CD4-positive, alpha-beta memory T cell (primary cell): ENCODE results near the gene ZFP28. TPM values are rescaled to one million over a fixed set of nuclear protein-coding genes. Genes with fewer than 3 reads are reported as not detected.

Source experiments
- CTCF ChIA-PET: fragments of 350-600 bp; sonication (Branson Sonifier 250); formaldehyde crosslinking; loops from one replicate; lab custom pipeline; 2021; ENCODE audit warnings: inconsistent platforms; ENCODE audit not compliant: partially characterized antibody; lab: Charles Lee
- POLR2A ChIA-PET: fragments of 350-600 bp; sonication (Branson Sonifier 250); formaldehyde crosslinking; loops from one replicate; lab custom pipeline; 2021; ENCODE audit not compliant: partially characterized antibody; lab: Charles Lee
- DNase-seq, 5 donors: peaks; one replicate each; pipeline versions ENCODE4 v3.0.0 to v3.0.0-alpha.2; 2020 to 2022; ENCODE audit warnings: mixed read lengths in 1 of 5
- H3K27ac ChIP-seq: one replicate; pipeline ENCODE4 v1.7.0; 2013; ENCODE audit warnings: low read depth, low read length
- H3K27me3 ChIP-seq: 2 replicates; pipeline ENCODE4 v1.7.0; 2013; ENCODE audit warnings: mild to moderate bottlenecking, low read length, moderate library complexity; ENCODE audit not compliant: insufficient read depth
- H3K36me3 ChIP-seq: 2 replicates; pipeline ENCODE4 v1.7.0; 2013; ENCODE audit warnings: mild to moderate bottlenecking, low read length, moderate library complexity; ENCODE audit not compliant: insufficient read depth
- H3K4me1 ChIP-seq: 2 replicates; pipeline ENCODE4 v1.7.0; 2013; ENCODE audit warnings: mild to moderate bottlenecking, low read length, moderate library complexity; ENCODE audit not compliant: insufficient read depth
- H3K4me3 ChIP-seq, 2 donors: one replicate each; pipeline ENCODE4 v1.7.0; 2013; ENCODE audit warnings: low read length in 2 of 2, mild to moderate bottlenecking in 1 of 2
- H3K9me3 ChIP-seq, 2 donors: one replicate each; pipeline ENCODE4 v1.7.0; 2013; ENCODE audit warnings: low read length in 2 of 2, control low read depth in 1 of 2; ENCODE audit not compliant: control insufficient read depth in 1 of 2
- H3K27ac Mint-ChIP-seq, 7 donors: one replicate each; pipeline ENCODE4 v1.8.0; 2020 to 2021; ENCODE audit warnings: mixed read lengths in 7 of 7, mild to moderate bottlenecking in 6 of 7, inconsistent platforms in 3 of 7, moderate library complexity in 3 of 7
- H3K27me3 Mint-ChIP-seq, 2 donors: one replicate each; pipeline ENCODE4 v1.8.0; 2020 to 2021; ENCODE audit warnings: mixed read lengths in 2 of 2
- H3K36me3 Mint-ChIP-seq, 2 donors: one replicate each; pipeline ENCODE4 v1.8.0; 2020 to 2021; ENCODE audit warnings: mixed read lengths in 2 of 2, inconsistent platforms in 1 of 2, mild to moderate bottlenecking in 1 of 2
- H3K4me1 Mint-ChIP-seq, 4 donors: one replicate each; pipeline ENCODE4 v1.8.0; 2020 to 2021; ENCODE audit warnings: mixed read lengths in 4 of 4, mild to moderate bottlenecking in 1 of 4
- H3K4me3 Mint-ChIP-seq, 8 donors: one replicate each; pipeline ENCODE4 v1.8.0; 2020 to 2021; ENCODE audit warnings: mixed read lengths in 8 of 8, mild to moderate bottlenecking in 7 of 8, moderate library complexity in 6 of 8, inconsistent platforms in 3 of 8
- H3K9me3 Mint-ChIP-seq, 8 donors: one replicate each; pipeline ENCODE4 v1.8.0; 2020 to 2021; ENCODE audit warnings: mixed read lengths in 8 of 8, mild to moderate bottlenecking in 5 of 8, inconsistent platforms in 3 of 8, moderate library complexity in 1 of 8
- intact Hi-C: fragments of 100-400 bp; cut with micrococcal nuclease; formaldehyde crosslinking; loops from one replicate; pipeline ENCODE4 v1.15.1; 2023
- polyA plus RNA-seq, 2 donors: library from polyadenylated mRNA; unstranded; fragments of 300-500 nt; fragmentation: Illumina TruSeq; gene quantifications; one replicate each; pipeline ENCODE4 v1.2.3, GENCODE V29; 2021
- total RNA-seq, 2 experiments: library from RNA; stranded (reverse); gene quantifications; one replicate each; pipeline ENCODE4 v1.2.3, GENCODE V29; 2021

Gene ZFP28
- total RNA-seq = 1 to 10 TPM; 8.3 to 8.8 TPM
- 1 to 10 TPM; 1.5 to 3.0 TPM for polyA plus RNA-seq

- Mint-ChIP-seq H3K9me3 (peaks cover 2 to 86% (median 74%) of the 10 kb centered on the region in 8 donors), H3K36me3 (peaks cover 40 to 54% of the 10 kb centered on the region in 2 donors), H3K27me3 (peaks cover 0 to 2% of the 10 kb centered on the region in 2 donors), H3K27ac (peak within 1 kb of the TSS; percentile 89 to 96 (median 94)), H3K4me1 (peaks cover 7 to 24% (median 12%) of the 10 kb centered on the region in 4 donors), H3K4me3 (peak within 1 kb of the TSS; percentile 88 to 95 (median 92))
- ChIA-PET POLR2A (interaction anchor here (0.7 to 1.0 kb wide), 4 partner anchors 15 to 135 kb away, joined by 3 to 4 read pairs (median 4); partner anchors contain the start of genes ZNF470, ZNF583 and ZNF835), CTCF (no interaction called here)
- peaks cover 14% of the 10 kb centered on the region for H3K4me1 ChIP-seq
- H3K27me3 ChIP-seq = no peaks in the 10 kb centered on the region
- no peaks in the 10 kb centered on the region for H3K36me3 ChIP-seq
- H3K9me3 ChIP-seq = peaks cover 0 to 7% of the 10 kb centered on the region in 2 donors
- peak within 1 kb of the TSS; percentile 63 to 83 for H3K4me3 ChIP-seq
- intact Hi-C loops = loop anchor here (1.0 kb wide), 5 partner anchors 28 to 224 kb away; partner anchors contain the start of genes ZNF470, ZNF471, ZNF583 and ZNF71
- peak within 1 kb of the TSS; percentile 70 for H3K27ac ChIP-seq
- DNase-seq = peak in 1 of 5 donors; percentile 72
These were observed at the start of gene ZFP28 for GRCh38 chr19:56538761-56539263. ZFP28 (plus strand) TSS chr19:56538948; CDS start chr19:56539019, 71 bp downstream.

- intact Hi-C loops = no loop called here
- Mint-ChIP-seq H3K36me3 (peaks cover 14 to 15% of the 10 kb centered on the region in 2 donors), H3K4me1 (no peaks in the 10 kb centered on the region)
These were observed 47.3 kb upstream of the ZFP28 start for GRCh38 chr19:56491399-56491798.

GRCh38 chr19:56504581-56504980 is 34.2 kb upstream of the ZFP28 start:
- Histone ChIP-seq H3K36me3 (no peaks in the 10 kb centered on the region), H3K27me3 (no peaks in the 10 kb centered on the region), H3K4me3 (no peak overlapping the region), H3K9me3 (peaks cover 0 to 21% of the 10 kb centered on the region in 2 donors), H3K4me1 (no peaks in the 10 kb centered on the region), H3K27ac (no peak overlapping the region)
- peaks cover 4 to 75% (median 60%) of the 10 kb centered on the region in 8 donors for H3K9me3 Mint-ChIP-seq
- no peak for DNase-seq
- peaks cover 10 to 19% of the 10 kb centered on the region in 2 donors for H3K36me3 Mint-ChIP-seq
- H3K27me3 Mint-ChIP-seq = peaks cover 0 to 3% of the 10 kb centered on the region in 2 donors
- H3K27ac Mint-ChIP-seq = no peak overlapping the region
- peaks cover 0 to 10% (median 6%) of the 10 kb centered on the region in 4 donors for H3K4me1 Mint-ChIP-seq
- intact Hi-C loops = no loop called here
- H3K4me3 Mint-ChIP-seq = no peak overlapping the region
- POLR2A ChIA-PET = no interaction called here
- CTCF ChIA-PET = no interaction called here

More at GRCh38 chr19:56491399-56491798, 47.3 kb upstream of the ZFP28 start:
- H3K27me3 Mint-ChIP-seq = no peaks in the 10 kb centered on the region
- Histone ChIP-seq H3K36me3 (no peaks in the 10 kb centered on the region), H3K4me1 (no peaks in the 10 kb centered on the region), H3K9me3 (peaks cover 0 to 8% of the 10 kb centered on the region in 2 donors), H3K4me3 (no peak overlapping the region), H3K27ac (no peak overlapping the region), H3K27me3 (no peaks in the 10 kb centered on the region)
- ChIA-PET POLR2A (no interaction called here), CTCF (no interaction called here)
- peaks cover 9 to 81% (median 65%) of the 10 kb centered on the region in 8 donors for H3K9me3 Mint-ChIP-seq
- no peak overlapping the region for H3K4me3 Mint-ChIP-seq
- no peak for DNase-seq
- no peak overlapping the region for H3K27ac Mint-ChIP-seq

GRCh38 chr19:56507446-56508289 is 31.1 kb upstream of the ZFP28 start, which contains the start of gene ZNF471:
ZNF471 (plus strand) TSS chr19:56507855; CDS start chr19:56511572, 3,717 bp downstream.
- intact Hi-C loops = loop anchor here (1.0 kb wide), 1 partner anchor 31 kb away; the partner anchor contains the start of gene ZFP28
- H3K27ac ChIP-seq = peak within 1 kb of the TSS; percentile 61
- Mint-ChIP-seq H3K36me3 (peaks cover 7 to 8% of the 10 kb centered on the region in 2 donors), H3K9me3 (peaks cover 0 to 57% (median 38%) of the 10 kb centered on the region in 8 donors), H3K4me3 (peak within 1 kb of the TSS in 1 of 8 donors; percentile 88), H3K27me3 (peaks cover 0 to 3% of the 10 kb centered on the region in 2 donors), H3K27ac (peak within 1 kb of the TSS in 4 of 7 donors; percentile 38 to 97 (median 94)), H3K4me1 (peaks cover 0 to 10% (median 6%) of the 10 kb centered on the region in 4 donors)
- H3K4me1 ChIP-seq = no peaks in the 10 kb centered on the region
- peak; percentile 56 to 87 (median 84) for DNase-seq
- peak within 1 kb of the TSS in 1 of 2 donors; percentile 29 for H3K4me3 ChIP-seq
- CTCF ChIA-PET = no interaction called here
- POLR2A ChIA-PET = no interaction called here
- no peaks in the 10 kb centered on the region for H3K27me3 ChIP-seq
- H3K9me3 ChIP-seq = peaks cover 0 to 17% of the 10 kb centered on the region in 2 donors
- no peaks in the 10 kb centered on the region for H3K36me3 ChIP-seq

GRCh38 chr19:56508290-56508778 is 30.4 kb upstream of the ZFP28 start:
- H3K27ac ChIP-seq = peak overlapping the region; percentile 61
- H3K9me3 ChIP-seq = peaks cover 0 to 14% of the 10 kb centered on the region in 2 donors
- H3K4me1 ChIP-seq = no peaks in the 10 kb centered on the region
- peaks cover 4 to 57% (median 37%) of the 10 kb centered on the region in 8 donors for H3K9me3 Mint-ChIP-seq
- ChIA-PET CTCF (no interaction called here), POLR2A (no interaction called here)
- no peaks in the 10 kb centered on the region for H3K36me3 ChIP-seq
- peaks cover 5 to 14% of the 10 kb centered on the region in 2 donors for H3K36me3 Mint-ChIP-seq
- intact Hi-C loops = no loop called here
- H3K27ac Mint-ChIP-seq = no peak overlapping the region
- H3K4me1 Mint-ChIP-seq = peaks cover 0 to 10% (median 6%) of the 10 kb centered on the region in 4 donors
- peak overlapping the region in 1 of 2 donors; percentile 11 for H3K4me3 ChIP-seq
- no peak for DNase-seq
- H3K27me3 ChIP-seq = no peaks in the 10 kb centered on the region
- H3K27me3 Mint-ChIP-seq = peaks cover 0 to 3% of the 10 kb centered on the region in 2 donors
- no peak overlapping the region for H3K4me3 Mint-ChIP-seq

- H3K27me3 Mint-ChIP-seq = no peaks in the 10 kb centered on the region
- no peak for DNase-seq
- peaks cover 32 to 36% of the 10 kb centered on the region in 2 donors for H3K36me3 Mint-ChIP-seq
- no peak overlapping the region for H3K4me3 ChIP-seq
- H3K4me3 Mint-ChIP-seq = no peak overlapping the region
- peaks cover 4 to 52% of the 10 kb centered on the region in 2 donors for H3K9me3 ChIP-seq
- H3K27me3 ChIP-seq = no peaks in the 10 kb centered on the region
- no peaks in the 10 kb centered on the region for H3K36me3 ChIP-seq
- ChIA-PET CTCF (no interaction called here), POLR2A (no interaction called here)
- H3K4me1 Mint-ChIP-seq = no peaks in the 10 kb centered on the region
- no peak overlapping the region for H3K27ac ChIP-seq
- intact Hi-C loops = no loop called here
- no peaks in the 10 kb centered on the region for H3K4me1 ChIP-seq
- no peak overlapping the region for H3K27ac Mint-ChIP-seq
- peaks cover 0 to 96% (median 89%) of the 10 kb centered on the region in 8 donors for H3K9me3 Mint-ChIP-seq
These were observed 13.4 kb upstream of the ZFP28 start for GRCh38 chr19:56525214-56525860.
